Measurements from ENCODE around the gene CLTCL1.
"Not testable (repeated sequence)": the region's sequence is repeated elsewhere in the genome, so short reads cannot be mapped to it uniquely, and the experiment has no call there.

CLTCL1 gene

GRCh38 chr22:19290400-19291217 lies 910 bp downstream of the CLTCL1 start:
- DNase-seq = no peak

GRCh38 chr22:19289475-19290161 lies 1.9 kb downstream of the CLTCL1 start:
- no peak for DNase-seq

GRCh38 chr22:19287889-19288288 lies 3.6 kb downstream of the CLTCL1 start:
- no peak for DNase-seq

GRCh38 chr22:19287076-19287707 lies 4.3 kb downstream of the CLTCL1 start:
- DNase-seq = no peak

GRCh38 chr22:19285831-19286230 lies 5.7 kb downstream of the CLTCL1 start:
- DNase-seq = no peak

- not testable (repeated sequence) for DNase-seq
Observed at GRCh38 chr22:19279143-19279542, 12.4 kb downstream of the CLTCL1 start.

GRCh38 chr22:19277785-19278184 lies 13.7 kb downstream of the CLTCL1 start:
- no peak for DNase-seq

- no peak for DNase-seq
Observed at GRCh38 chr22:19275919-19276600, 15.5 kb downstream of the CLTCL1 start.

- no peak for DNase-seq
Observed at GRCh38 chr22:19275513-19275912, 16.0 kb downstream of the CLTCL1 start.

GRCh38 chr22:19275104-19275503 lies 16.4 kb downstream of the CLTCL1 start:
- DNase-seq = no peak

GRCh38 chr22:19271856-19272535 lies 19.5 kb downstream of the CLTCL1 start:
- DNase-seq = no peak

- DNase-seq = no peak
Observed at GRCh38 chr22:19271273-19271855, 20.2 kb downstream of the CLTCL1 start.

- DNase-seq = no peak
Observed at GRCh38 chr22:19270873-19271272, 20.6 kb downstream of the CLTCL1 start.

- DNase-seq = no peak
Observed at GRCh38 chr22:19266547-19267086, 24.9 kb downstream of the CLTCL1 start.

GRCh38 chr22:19265779-19266178 lies 25.7 kb downstream of the CLTCL1 start:
- no peak for DNase-seq

- DNase-seq = no peak
Observed at GRCh38 chr22:19260804-19261203, 30.7 kb downstream of the CLTCL1 start.

- DNase-seq = no peak
Observed at GRCh38 chr22:19260194-19260593, 31.3 kb downstream of the CLTCL1 start.

GRCh38 chr22:19258968-19259288 lies 32.6 kb downstream of the CLTCL1 start:
- DNase-seq = not testable (repeated sequence)

GRCh38 chr22:19258371-19258770 lies 33.1 kb downstream of the CLTCL1 start:
- DNase-seq = no peak

GRCh38 chr22:19256362-19256761 lies 35.2 kb downstream of the CLTCL1 start:
- not testable (repeated sequence) for DNase-seq

- DNase-seq = no peak
Observed at GRCh38 chr22:19253143-19253542, 38.4 kb downstream of the CLTCL1 start.

All from activated CD8-positive, alpha-beta memory T cell treated with anti-CD3 and anti-CD28 coated beads, Interleukin-2, amount 50 U/mL, for 4 hours (primary cell).